GM21423 (cell line): ENCODE results near the gene ACACB.
"Not testable (repeated sequence)": the region's sequence is repeated elsewhere in the genome, so short reads cannot be mapped to it uniquely, and the experiment has no call there.

ENCODE experiments used
- ATAC-seq: cut with Tn5 transposase; IDR thresholded peaks from one replicate; pipeline ENCODE4 v1.9.1; 2021; ENCODE audit warnings: mild to moderate bottlenecking, moderate library complexity; ENCODE audit not compliant: unreplicated experiment

Gene ACACB

GRCh38 chr12:109139360-109139759 lies 23.0 kb downstream of the ACACB start:
- ATAC-seq, result no peak

GRCh38 chr12:109139791-109140190 lies 23.4 kb downstream of the ACACB start:
- ATAC-seq, result no peak

GRCh38 chr12:109140560-109140959 lies 24.2 kb downstream of the ACACB start:
- no peak for ATAC-seq

- ATAC-seq, result no peak
These were observed 27.8 kb downstream of the ACACB start for GRCh38 chr12:109144224-109144623.

GRCh38 chr12:109147126-109147525 lies 30.7 kb downstream of the ACACB start:
- ATAC-seq, result not testable (repeated sequence)

GRCh38 chr12:109147954-109148353 lies 31.6 kb downstream of the ACACB start:
- no peak for ATAC-seq

- no peak for ATAC-seq
These were observed 33.8 kb downstream of the ACACB start for GRCh38 chr12:109150124-109150640.

GRCh38 chr12:109151457-109151856 lies 35.1 kb downstream of the ACACB start:
- ATAC-seq, result no peak

GRCh38 chr12:109153821-109154441 lies 37.5 kb downstream of the ACACB start:
- ATAC-seq, result peak; percentile 10

GRCh38 chr12:109154451-109155438 lies 38.4 kb downstream of the ACACB start:
- ATAC-seq, result peak; percentile 85

- ATAC-seq, result no peak
These were observed 39.6 kb downstream of the ACACB start for GRCh38 chr12:109156036-109156435.

- no peak for ATAC-seq
These were observed 40.2 kb downstream of the ACACB start for GRCh38 chr12:109156586-109156985.

- no peak for ATAC-seq
These were observed 41.6 kb downstream of the ACACB start for GRCh38 chr12:109157986-109158385.

- no peak for ATAC-seq
These were observed 44.0 kb downstream of the ACACB start for GRCh38 chr12:109160433-109160832.

GRCh38 chr12:109160873-109161272 lies 44.5 kb downstream of the ACACB start:
- ATAC-seq, result no peak

GRCh38 chr12:109162551-109162950 lies 46.2 kb downstream of the ACACB start:
- no peak for ATAC-seq

GRCh38 chr12:109163167-109163566 lies 46.8 kb downstream of the ACACB start:
- ATAC-seq, result no peak

GRCh38 chr12:109165599-109165998 lies 49.2 kb downstream of the ACACB start:
- ATAC-seq, result no peak

- no peak for ATAC-seq
These were observed 50.0 kb downstream of the ACACB start for GRCh38 chr12:109166371-109166770.

- no peak for ATAC-seq
These were observed 51.4 kb downstream of the ACACB start for GRCh38 chr12:109167781-109168180.

- ATAC-seq, result no peak
These were observed 52.9 kb downstream of the ACACB start for GRCh38 chr12:109169262-109169661.

- no peak for ATAC-seq
These were observed 53.3 kb downstream of the ACACB start for GRCh38 chr12:109169686-109170085.
